Endometrium (tissue), 2 donors: ENCODE results near the gene SCN5A.

Experiments used
- FAIRE-seq: peaks from 2 replicates; lab custom pipeline; 2012; peaks lifted over from hg19 to GRCh38; lab: Jason Lieb, UNC
- donor health status: control.
- donor health status: control.

SCN5A gene

DNA sequence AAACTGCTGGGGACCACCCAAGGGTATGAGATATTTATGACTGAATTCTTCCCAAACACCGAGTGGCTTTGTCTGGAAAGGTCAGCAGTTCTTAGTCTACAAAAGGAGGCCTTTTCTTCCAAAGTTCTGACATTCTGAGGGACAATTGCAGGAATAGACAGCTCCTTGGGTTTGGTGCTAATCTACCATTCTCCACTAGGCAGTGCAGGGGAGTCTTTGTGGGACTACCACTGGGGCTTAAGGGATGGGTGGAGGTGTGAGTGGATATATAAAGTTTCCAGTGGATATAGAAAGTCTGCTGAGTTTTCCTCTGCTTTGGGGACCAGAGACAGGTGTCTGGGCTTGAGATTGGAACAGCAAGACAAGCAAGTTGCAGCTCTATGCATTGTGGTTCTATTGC, 90.6 kb downstream of the SCN5A start:
- no peak for FAIRE-seq

DNA sequence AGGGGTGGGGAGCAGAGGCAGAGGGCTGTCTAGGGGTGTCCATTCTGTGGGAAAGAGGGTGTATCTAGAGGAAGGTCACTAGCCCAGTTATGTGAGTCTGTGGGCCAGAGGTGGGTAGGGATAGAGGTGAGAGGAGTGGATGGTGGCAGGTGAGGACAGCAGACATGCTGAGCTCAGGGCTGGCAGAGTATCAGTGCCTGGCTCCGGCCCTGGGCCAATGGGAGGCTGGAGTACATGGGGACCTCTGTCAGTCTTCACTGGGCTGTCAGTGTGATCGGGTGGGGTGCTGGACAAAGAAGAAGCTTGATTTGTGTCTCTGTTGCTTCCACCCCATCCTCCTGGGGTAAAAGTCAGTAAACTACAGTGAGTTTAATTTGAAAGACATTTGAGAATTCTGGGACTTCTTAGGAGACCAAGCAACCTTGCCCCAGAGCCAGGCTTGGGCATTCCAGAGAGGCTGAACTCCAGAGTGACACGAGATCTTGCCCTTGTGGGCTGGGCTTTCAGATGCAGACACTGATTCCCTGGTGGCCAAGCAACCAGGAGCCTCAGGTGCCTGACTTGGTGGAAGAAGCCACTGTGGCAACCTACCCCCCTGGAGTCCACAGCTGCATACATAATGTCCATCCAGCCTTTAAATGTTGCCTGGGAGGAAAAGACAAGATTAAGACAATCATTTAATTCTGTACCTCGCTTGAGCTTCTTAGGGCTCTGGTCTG, 92.7 kb downstream of the SCN5A start:
- no peak for FAIRE-seq

DNA sequence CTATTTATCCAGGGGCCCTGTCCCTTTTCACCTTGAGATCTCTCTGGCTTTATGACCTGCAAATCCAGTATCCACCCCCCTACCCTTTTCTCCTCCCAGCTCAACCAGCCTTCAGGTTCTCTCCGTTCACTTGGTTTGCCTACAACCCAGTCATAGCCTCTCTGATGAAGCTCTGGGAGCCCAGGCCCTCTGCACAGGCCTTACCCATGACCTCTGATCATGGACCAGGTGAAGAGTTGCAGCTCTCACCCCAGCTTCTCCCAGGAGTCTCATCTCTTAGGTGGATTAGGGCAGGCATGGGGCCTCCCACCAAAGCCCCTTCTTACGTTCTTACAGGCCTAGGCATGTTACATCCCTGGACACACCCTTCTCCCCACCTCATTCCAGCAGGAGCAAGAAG, 93.6 kb downstream of the SCN5A start:
- no peak for FAIRE-seq

DNA sequence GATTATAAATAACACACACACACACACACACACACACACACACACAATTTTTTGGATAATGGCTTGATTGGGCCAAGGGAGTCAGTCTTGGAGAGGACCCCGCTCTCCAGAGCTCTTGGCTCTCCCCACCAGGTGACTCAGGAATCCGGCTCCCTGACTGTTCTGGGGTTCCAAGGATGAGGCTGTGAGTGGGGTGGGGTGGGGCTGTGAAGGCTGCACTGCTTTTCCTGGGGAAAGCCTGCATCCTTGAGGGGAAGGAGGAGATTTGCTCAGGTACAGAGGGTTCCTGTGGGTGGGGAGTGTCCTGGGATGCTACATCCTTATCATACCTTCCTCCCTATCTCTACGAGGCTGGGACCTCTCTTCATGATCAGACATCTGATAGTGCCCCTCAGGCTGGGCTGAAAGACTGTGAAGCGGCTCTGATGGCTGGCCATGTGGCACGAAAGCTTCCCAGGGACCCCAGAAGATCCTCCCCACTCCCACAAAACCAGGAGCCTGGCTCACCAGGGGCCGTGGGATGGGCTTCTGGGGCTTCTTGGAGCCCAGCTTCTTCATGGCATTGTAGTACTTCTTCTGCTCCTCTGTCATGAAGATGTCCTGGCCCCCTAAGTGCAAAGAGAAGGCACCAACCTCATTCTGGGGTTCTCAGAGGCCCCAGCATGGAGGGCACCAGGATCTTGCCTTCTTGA, 94.2 kb downstream of the SCN5A start:
- no peak for FAIRE-seq

DNA sequence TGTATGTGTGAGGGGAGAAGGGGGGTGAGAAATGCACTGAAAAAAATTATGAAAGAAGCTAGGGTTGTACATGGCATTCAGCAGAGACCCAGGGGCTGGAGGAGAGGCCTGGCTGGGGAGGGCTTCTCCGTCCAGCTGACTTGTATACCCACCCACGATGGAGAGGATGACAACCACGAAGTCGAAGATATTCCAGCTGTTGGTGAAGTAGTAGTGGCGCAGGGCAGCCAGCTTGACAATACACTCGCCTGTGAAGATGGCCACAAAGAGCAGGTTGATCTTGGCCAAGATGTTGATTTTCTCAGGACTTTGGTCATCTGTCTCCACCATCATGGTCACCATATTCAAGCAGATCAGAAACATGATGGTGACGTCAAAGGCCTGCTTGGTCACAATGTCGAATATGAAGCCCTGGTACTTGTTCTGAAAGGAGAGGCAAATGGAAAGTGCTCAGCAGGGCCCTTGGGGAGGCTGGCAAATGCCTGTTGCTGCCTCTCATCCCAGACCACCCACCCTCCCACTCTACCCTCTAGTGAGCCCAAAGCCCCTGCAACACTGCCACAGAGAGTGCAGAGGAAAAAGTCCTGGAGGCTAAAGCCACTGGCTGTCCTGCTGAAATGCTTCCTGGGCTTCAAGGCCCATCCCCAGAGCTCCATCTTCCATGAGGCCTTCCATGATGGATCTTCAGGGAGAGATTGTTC, 95.2 kb downstream of the SCN5A start:
- no peak for FAIRE-seq

GRCh38 chr3:38553071-38553470, 96.4 kb downstream of the SCN5A start:
- no peak for FAIRE-seq

- no peak for FAIRE-seq
Measured at GRCh38 chr3:38552364-38552763, 97.1 kb downstream of the SCN5A start.

DNA sequence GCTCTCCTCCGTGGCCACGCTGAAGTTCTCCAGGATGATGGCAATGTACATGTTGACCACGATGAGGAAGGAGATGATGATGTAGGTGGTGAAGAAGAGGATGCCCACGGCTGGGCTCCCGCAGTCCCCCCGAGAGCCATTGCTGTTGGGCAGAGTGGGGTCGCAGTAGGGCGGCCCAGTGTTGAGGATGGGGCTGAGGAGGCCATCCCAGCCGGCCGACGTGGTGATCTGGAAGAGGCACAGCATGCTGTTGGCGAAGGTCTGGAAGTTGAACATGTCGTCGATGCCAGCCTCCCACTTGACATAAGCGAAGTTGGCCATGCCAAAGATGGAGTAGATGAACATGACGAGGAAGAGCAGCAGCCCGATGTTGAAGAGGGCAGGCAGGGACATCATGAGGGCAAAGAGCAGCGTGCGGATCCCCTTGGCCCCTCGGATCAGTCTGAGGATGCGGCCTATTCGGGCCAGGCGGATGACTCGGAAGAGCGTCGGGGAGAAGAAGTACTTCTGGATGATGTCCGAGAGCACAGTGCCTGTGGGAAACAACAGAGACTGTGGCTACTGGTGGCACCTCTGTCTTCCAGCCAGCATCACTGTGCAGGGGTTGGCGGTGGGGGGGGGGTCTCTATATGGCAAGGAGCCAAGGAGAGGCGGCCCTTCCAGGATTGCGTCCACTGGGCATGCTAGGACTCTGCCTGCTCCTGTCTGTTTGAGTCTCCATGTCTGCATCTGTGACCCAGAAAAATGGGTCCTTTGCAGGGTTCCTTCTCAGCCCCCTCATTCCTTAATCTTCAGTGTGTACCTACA, 98.3 kb downstream of the SCN5A start:
- no peak for FAIRE-seq

DNA sequence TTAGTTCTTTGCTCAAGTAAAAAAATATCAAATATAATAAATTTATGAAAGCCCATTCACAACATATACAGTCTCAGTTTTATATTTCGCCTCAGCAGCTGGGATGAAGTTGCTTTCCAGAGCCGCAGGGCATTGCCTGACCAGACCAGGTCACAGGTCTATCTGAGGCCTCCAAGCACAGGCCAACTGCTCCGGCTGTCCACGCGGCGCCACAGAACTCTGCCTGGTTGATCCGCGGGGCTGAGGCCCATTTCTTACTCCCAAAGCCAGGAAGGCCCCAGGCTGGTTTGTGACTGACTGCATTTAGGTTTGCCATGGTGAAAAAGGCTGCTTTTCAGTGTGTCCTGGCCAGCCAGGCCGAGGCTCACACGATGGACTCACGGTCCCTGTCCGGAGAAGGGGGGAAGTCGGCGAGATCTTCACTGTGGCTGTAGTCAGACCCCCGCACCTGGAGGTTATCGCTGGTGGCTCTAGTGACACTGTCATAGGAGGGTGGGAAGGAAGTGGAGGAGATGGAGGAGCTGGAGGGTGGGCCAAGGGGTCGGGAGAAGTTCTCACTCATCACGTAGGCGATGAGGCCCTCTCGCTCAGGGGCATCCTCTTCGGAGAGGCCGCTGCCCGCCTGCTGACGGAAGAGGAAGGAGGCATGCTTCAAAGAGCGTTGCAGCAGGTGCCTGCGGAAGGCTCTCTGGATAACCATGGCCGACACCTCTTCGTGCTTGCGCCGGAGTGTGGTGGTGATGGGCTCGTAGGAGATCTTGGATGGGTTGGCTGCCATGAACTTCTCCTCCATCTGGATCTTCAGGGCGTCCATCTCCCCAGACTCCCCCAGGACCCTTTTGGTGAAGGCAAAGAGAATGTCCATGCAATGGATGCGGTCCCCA, 99.3 kb downstream of the SCN5A start:
- no peak for FAIRE-seq

DNA sequence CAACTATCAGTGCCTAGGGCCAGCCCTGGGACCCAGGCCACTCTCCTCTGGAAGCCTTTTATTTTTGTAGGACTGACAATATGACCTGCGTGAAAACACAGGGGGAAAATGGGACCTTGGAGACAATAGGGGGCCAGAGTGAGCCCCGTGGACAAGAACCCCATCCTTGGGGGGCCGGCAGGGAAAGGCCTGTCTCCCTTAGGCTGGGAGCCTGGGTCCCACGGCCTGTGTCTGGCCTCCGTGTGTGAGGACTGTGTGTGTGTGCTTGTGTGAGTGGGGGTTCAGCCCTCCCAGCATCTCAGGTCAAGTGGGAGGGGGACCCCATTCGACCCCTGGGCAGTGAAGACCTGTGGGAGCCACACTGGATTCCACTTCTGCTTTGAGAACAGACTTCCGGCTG, 100.0 kb downstream of the SCN5A start:
- FAIRE-seq, result no peak

DNA sequence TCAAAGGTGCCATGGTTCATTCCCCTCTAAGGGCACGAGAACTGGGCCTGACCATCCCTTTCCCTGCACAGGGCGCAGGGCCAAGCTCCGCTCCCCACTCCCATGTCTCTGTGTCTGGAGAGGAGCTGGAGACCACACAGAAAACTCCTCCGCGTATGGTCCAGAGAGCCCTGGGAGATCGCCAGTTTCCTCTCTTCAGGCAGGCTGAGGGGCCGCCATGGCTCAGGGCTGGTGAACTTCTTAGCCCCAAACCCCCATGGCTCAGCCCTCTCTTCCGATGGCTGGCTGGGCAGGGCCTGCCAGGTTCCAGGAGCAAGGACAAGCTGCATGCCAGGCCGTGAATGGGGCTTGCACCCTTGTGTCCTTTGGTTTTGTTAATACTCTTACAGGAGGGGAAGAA, 100.4 kb downstream of the SCN5A start:
- FAIRE-seq, result no peak

DNA sequence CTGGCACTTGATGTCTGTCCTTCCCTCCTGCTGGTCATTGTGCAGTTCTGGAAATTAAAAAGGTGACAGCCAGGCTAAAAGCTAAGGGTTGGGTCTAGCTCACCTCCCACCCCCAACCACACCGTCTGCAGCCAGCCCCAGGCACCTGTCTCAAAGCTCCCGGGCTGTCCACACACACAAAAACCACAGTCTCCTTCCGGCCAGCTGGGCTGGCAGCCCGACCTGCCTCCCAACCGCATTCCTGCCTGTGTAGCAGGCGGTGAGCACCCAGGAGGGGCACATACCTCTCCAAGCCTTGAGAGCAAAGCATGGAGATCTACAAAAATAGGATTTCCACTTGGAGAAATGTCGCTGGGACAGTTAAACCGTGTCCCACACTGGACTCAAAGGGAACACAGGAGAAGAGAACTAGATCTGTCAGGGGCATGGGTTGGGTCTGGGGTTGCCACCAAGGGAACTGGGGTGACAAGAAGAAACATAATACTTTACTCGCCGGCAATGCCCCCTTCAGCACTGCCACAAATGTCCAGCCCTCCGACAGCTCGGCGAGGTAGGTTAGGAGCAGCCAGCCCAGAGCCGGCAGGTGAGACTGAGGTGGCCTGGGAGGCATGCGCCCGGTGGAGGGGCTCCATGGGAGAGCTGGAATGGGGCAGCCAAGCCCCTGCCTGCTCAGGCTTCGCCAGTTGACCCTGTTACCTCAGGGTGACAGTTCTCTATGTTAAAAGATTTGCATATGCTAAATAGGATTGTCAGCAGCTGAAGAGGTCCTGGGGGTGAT, 101.1 kb downstream of the SCN5A start:
- FAIRE-seq, result no peak

GRCh38 chr3:38545983-38546382, 103.5 kb downstream of the SCN5A start:
- no peak for FAIRE-seq

DNA sequence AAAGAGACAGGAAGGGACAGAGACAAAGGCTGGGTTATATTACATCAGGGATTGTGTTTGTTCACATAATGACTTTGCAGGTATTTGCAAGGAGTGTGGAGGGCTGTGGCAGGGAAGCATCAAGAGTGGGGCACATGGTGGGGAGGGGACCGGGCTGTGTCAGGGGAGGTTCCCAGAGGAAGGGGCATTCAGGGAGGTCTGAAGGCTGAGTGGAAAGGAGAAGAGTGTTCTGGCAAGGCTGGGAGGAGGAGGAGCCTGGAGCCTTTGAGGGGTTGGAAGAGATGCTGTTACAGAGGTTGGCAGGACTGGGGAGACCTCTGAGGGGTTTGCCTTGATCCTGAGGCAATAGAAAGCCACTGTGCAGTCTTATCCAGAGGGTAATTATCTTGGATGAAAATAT, 103.9 kb downstream of the SCN5A start:
- FAIRE-seq, result no peak

GRCh38 chr3:38544926-38545325, 104.6 kb downstream of the SCN5A start:
- FAIRE-seq, result no peak

- FAIRE-seq, result no peak
Measured at GRCh38 chr3:38543586-38543985, 105.9 kb downstream of the SCN5A start.

DNA sequence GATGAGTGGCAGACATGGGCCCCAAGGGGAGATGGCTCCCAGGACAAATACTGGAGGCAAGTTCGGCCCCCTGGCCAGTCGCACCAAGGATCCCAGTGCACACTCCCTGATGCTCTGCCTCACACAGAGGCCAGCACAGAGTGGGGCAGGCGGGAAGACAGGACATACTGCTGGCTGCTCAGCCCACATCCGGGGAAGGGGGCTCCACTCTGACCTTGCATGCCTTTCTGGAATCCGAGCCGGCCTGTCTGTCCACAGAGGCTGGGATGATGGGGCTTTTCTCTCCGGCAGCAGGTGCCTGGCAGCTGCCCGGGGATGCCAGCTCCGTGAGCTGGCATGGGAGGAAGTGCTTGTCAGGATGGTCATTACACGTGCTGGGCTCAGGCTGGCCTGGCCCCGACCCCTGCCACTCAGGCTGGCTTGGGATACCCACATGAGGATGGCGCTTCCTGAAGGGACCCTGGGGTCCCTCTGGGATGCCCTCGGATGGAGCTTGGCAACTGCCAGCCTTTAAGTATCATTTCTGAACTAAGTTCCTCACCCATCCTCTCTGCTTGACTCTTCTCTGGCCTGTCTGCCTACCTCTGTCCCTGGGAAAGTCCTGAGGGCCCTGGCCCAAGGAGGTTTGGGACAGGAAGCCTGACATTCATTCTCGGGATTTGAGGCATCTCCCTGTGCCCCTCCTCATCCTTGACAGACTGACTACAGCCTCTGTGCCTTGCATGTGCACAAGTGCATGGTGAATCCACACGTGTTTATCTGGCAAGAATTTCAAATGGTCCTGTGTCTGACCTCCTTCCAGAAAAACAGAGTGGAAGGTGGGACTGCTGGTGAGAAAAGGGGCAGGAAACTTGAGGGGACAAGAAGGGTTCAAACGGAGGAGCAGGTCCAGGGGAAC, 106.8 kb downstream of the SCN5A start:
- FAIRE-seq, result no peak

DNA sequence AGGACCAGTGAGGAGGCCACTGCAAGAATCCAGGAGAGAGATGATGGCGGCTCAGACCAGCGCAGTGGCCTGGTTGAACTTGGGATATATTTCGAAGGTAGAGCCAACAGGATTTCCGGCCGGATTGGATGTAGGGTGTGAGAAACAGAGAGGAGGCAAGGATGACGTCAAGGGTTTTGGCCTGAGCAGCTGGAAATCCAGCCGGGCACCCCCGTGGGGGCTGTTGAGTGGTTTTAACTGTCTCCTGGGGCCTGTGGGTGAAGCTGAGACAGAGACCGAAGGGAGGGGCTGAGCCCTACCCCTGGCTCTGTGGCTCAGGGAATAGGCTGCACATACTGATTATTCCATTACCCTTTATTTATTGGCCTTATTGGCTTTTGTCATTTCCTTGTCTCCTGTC, 107.7 kb downstream of the SCN5A start:
- FAIRE-seq, result no peak

DNA sequence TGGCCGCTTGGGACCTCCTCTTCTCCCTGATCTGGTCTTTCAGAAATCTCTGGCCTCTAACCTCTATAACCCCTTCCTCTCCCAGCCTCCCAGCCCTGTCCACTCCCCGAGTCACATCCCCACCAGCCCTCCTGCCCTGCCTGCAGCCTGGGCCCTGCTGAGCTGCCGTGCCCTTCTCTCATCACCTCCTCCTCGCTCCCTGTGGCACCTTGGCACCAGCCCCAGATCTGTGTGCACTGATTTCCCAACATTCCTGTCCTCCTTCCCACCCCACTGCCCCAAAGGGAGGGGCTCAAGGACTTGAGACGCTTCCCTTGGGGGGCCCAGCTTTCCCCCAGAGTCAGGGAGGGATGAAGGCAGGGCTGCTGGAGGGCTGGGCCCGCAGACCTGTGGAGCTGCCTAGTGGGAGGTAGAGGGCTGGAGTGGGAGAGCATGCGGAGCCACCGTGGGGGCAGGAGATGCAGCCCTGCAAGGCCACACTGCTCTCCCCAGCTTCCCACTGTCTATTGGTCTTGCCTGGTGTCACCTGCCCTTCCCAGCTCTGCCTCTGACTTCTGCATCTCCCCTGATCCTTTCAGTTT, 110.6 kb downstream of the SCN5A start:
- no peak for FAIRE-seq
